SK-N-MC (cell line): Measurements from ENCODE around the gene ISYNA1.

Experiments used
- EZH2 ChIP-seq: fragments of 200-600 bp; sonication (generic); IDR thresholded peaks from one replicate; pipeline ENCODE4 v1.6.1; 2017; ENCODE audit warnings: antibody characterized with exemption
- POLR2AphosphoS5 ChIP-seq: IDR thresholded peaks from 2 replicates; pipeline ENCODE4 v1.6.1; 2012; ENCODE audit warnings: mild to moderate bottlenecking, low read depth, low read length, borderline replicate concordance

- TF ChIP-seq EZH2, result no peak
- TF ChIP-seq POLR2AphosphoS5, result no peak
Measured at GRCh38 chr19:18484992-18485391, 47.1 kb upstream of the ISYNA1 start.
